ENCODE measurements around the gene PBRM1. TPM values are rescaled to one million over a fixed set of nuclear protein-coding genes. Genes with fewer than 3 reads are reported as not detected.

The PBRM1 gene
- total RNA-seq, 2 experiments from 2014 or later: 47.6 to 48.1 TPM

GRCh38 chr3:52660046-52660445, 25.7 kb downstream of the PBRM1 start:
- H3K27me3 ChIP-seq (ENCODE audit: control insufficient read depth in 1 of 2, insufficient read depth in 2 of 2, low read length in 2 of 2): no peaks in the 10 kb centered on the region
- Mint-ChIP-seq H3K27ac (no peak overlapping the region), H3K4me3 (no peak overlapping the region), H3K36me3 (ENCODE audit: low read depth) (peaks cover 85% of the 10 kb centered on the region), H3K4me1 (ENCODE audit: low read depth) (peaks cover 4% of the 10 kb centered on the region), H3K27me3 (no peaks in the 10 kb centered on the region), H3K9me3 (no peaks in the 10 kb centered on the region)
- ChIA-PET POLR2A (no interaction called here), CTCF (no interaction called here)
- no peak for TF ChIP-seq CTCF (IDR thresholded peaks at IDR 0.05)
- ATAC-seq (ENCODE audit: poor library complexity): no peak
- intact Hi-C loops (cut with DNase I, micrococcal nuclease): no loop called here
- peaks cover 78% of the 10 kb centered on the region for H3K36me3 ChIP-seq (ENCODE audit: insufficient read depth, low read length)
- no peak for DNase-seq
- no peaks in the 10 kb centered on the region for H3K4me1 ChIP-seq (ENCODE audit: insufficient read depth, low read length)
- H3K27ac ChIP-seq (ENCODE audit: low read depth in 1 of 2, low read length in 2 of 2): no peak overlapping the region
- no peak overlapping the region for H3K4me3 ChIP-seq (ENCODE audit: low read length)
- H3K9me3 ChIP-seq (ENCODE audit: control insufficient read depth in 1 of 2, insufficient read depth in 1 of 2, low read length in 2 of 2): no peaks in the 10 kb centered on the region

GRCh38 chr3:52655895-52656294, 29.8 kb downstream of the PBRM1 start:
- Histone ChIP-seq H3K27ac (ENCODE audit: low read depth in 1 of 2, low read length in 2 of 2) (no peak overlapping the region), H3K27me3 (ENCODE audit: control insufficient read depth in 1 of 2, insufficient read depth in 2 of 2, low read length in 2 of 2) (no peaks in the 10 kb centered on the region), H3K36me3 (ENCODE audit: insufficient read depth, low read length) (peaks cover 86% of the 10 kb centered on the region), H3K4me3 (ENCODE audit: low read length) (no peak overlapping the region), H3K9me3 (ENCODE audit: control insufficient read depth in 1 of 2, insufficient read depth in 1 of 2, low read length in 2 of 2) (no peaks in the 10 kb centered on the region), H3K4me1 (ENCODE audit: insufficient read depth, low read length) (no peaks in the 10 kb centered on the region)
- Mint-ChIP-seq H3K27me3 (no peaks in the 10 kb centered on the region), H3K9me3 (no peaks in the 10 kb centered on the region), H3K36me3 (ENCODE audit: low read depth) (peaks cover 91% of the 10 kb centered on the region), H3K4me3 (no peak overlapping the region), H3K4me1 (ENCODE audit: low read depth) (no peaks in the 10 kb centered on the region), H3K27ac (no peak overlapping the region)
- intact Hi-C loops (cut with DNase I, micrococcal nuclease): no loop called here
- ChIA-PET POLR2A (no interaction called here), CTCF (interaction anchor here (0.6 to 0.9 kb wide), 2 partner anchors 13 to 16 kb away, joined by 4 read pairs; no protein-coding TSS in a partner anchor)
- DNase-seq: no peak
- ATAC-seq (ENCODE audit: poor library complexity): no peak
- no peak for TF ChIP-seq CTCF (IDR thresholded peaks at IDR 0.05)

DNA sequence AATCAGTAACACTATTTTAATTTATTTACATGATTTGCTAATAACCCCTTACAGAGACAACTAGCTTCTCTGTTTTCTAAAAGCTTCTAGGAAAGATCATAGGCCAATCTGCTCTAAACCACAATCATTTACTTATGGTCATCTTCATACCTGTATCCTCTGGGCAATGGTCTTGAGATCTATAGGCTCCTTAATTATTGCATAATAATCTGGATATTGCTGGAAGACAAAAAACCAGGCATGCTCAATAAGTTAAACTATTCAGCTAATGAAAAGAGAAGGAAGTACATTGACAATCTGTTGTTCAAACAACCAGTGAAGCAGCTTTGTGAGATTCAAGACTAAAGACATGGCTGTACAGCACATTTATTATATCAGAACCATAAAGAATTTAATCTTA, 34.1 kb downstream of the PBRM1 start:
- no peak for ATAC-seq (ENCODE audit: poor library complexity)
- Mint-ChIP-seq H3K27me3 (no peaks in the 10 kb centered on the region), H3K4me1 (ENCODE audit: low read depth) (no peaks in the 10 kb centered on the region), H3K27ac (no peak overlapping the region), H3K4me3 (no peak overlapping the region), H3K9me3 (no peaks in the 10 kb centered on the region), H3K36me3 (ENCODE audit: low read depth) (peaks cover 95% of the 10 kb centered on the region)
- Histone ChIP-seq H3K27ac (ENCODE audit: low read depth in 1 of 2, low read length in 2 of 2) (no peak overlapping the region), H3K36me3 (ENCODE audit: insufficient read depth, low read length) (peaks cover 73% of the 10 kb centered on the region), H3K4me1 (ENCODE audit: insufficient read depth, low read length) (no peaks in the 10 kb centered on the region), H3K9me3 (ENCODE audit: control insufficient read depth in 1 of 2, insufficient read depth in 1 of 2, low read length in 2 of 2) (no peaks in the 10 kb centered on the region), H3K27me3 (ENCODE audit: control insufficient read depth in 1 of 2, insufficient read depth in 2 of 2, low read length in 2 of 2) (no peaks in the 10 kb centered on the region), H3K4me3 (ENCODE audit: low read length) (no peak overlapping the region)
- intact Hi-C loops (cut with DNase I, micrococcal nuclease): no loop called here
- TF ChIP-seq CTCF (IDR thresholded peaks at IDR 0.05): no peak
- CTCF ChIA-PET: interaction anchor here (1.1 kb wide), 1 partner anchor 19 kb away, joined by 4 read pairs; no protein-coding TSS in a partner anchor
- no peak for DNase-seq
- POLR2A ChIA-PET: no interaction called here
